Stimulated activated CD8-positive, alpha-beta memory T cell treated with anti-CD3 and anti-CD28 coated beads, Interleukin-7, amount 100 ng/mL, for 24 hours (primary cell): ENCODE data around the gene FAM24B.
"Not testable (repeated sequence)": the region's sequence is repeated elsewhere in the genome, so short reads cannot be mapped to it uniquely, and the experiment has no call there.

Source experiments
- DNase-seq: peaks from one replicate; pipeline ENCODE4 v3.0.0-alpha.2; 2020; ENCODE audit warnings: low read depth

Gene FAM24B

GRCh38 chr10:122858042-122858441 lies 21.3 kb downstream of the FAM24B start:
- not testable (repeated sequence) for DNase-seq

GRCh38 chr10:122856902-122857301 lies 22.5 kb downstream of the FAM24B start:
- no peak for DNase-seq

- DNase-seq, result no peak
Measured at GRCh38 chr10:122855745-122856144, 23.6 kb downstream of the FAM24B start.

GRCh38 chr10:122854648-122855047 lies 24.7 kb downstream of the FAM24B start:
- DNase-seq, result no peak

GRCh38 chr10:122853665-122854313 lies 25.6 kb downstream of the FAM24B start:
- no peak for DNase-seq

GRCh38 chr10:122852261-122852660 lies 27.1 kb downstream of the FAM24B start:
- DNase-seq, result no peak

GRCh38 chr10:122850705-122851640 lies 28.4 kb downstream of the FAM24B start:
- no peak for DNase-seq

- DNase-seq, result no peak
Measured at GRCh38 chr10:122849900-122850605, 29.3 kb downstream of the FAM24B start.

- no peak for DNase-seq
Measured at GRCh38 chr10:122849090-122849489, 30.3 kb downstream of the FAM24B start.

GRCh38 chr10:122847782-122848604 lies 31.4 kb downstream of the FAM24B start:
- DNase-seq, result no peak

- no peak for DNase-seq
Measured at GRCh38 chr10:122845783-122846332, 33.5 kb downstream of the FAM24B start, which contains the start of gene CUZD1. CUZD1 (minus strand) TSS chr10:122845857; CDS start chr10:122845843, 14 bp downstream.

GRCh38 chr10:122844146-122844545 lies 35.2 kb downstream of the FAM24B start:
- no peak for DNase-seq

GRCh38 chr10:122841569-122841968 lies 37.8 kb downstream of the FAM24B start:
- no peak for DNase-seq

GRCh38 chr10:122839505-122839904 lies 39.9 kb downstream of the FAM24B start:
- DNase-seq, result no peak

GRCh38 chr10:122838880-122839279 lies 40.5 kb downstream of the FAM24B start:
- no peak for DNase-seq

GRCh38 chr10:122835908-122836307 lies 43.5 kb downstream of the FAM24B start:
- DNase-seq, result no peak

GRCh38 chr10:122830965-122831353 lies 48.4 kb downstream of the FAM24B start:
- DNase-seq, result no peak

- DNase-seq, result no peak
Measured at GRCh38 chr10:122830273-122830964, 49.0 kb downstream of the FAM24B start.

GRCh38 chr10:122829454-122829853 lies 49.9 kb downstream of the FAM24B start:
- DNase-seq, result no peak

- no peak for DNase-seq
Measured at GRCh38 chr10:122828716-122829255, 50.6 kb downstream of the FAM24B start.
